HUES48 (cell line): ENCODE measurements around the gene FAXDC2.

Source experiments
- H3K27ac ChIP-seq: one replicate; pipeline ENCODE4 v1.7.0; 2013; ENCODE audit warnings: low read depth, low read length, inconsistent platforms
- H3K27me3 ChIP-seq: 2 replicates; pipeline ENCODE4 v1.6.1; 2013; ENCODE audit warnings: mild to moderate bottlenecking, low read length; ENCODE audit not compliant: control insufficient read depth, insufficient read depth
- H3K36me3 ChIP-seq: 2 replicates; pipeline ENCODE4 v1.6.1; 2013; ENCODE audit warnings: low read length; ENCODE audit not compliant: control insufficient read depth, insufficient read depth
- H3K4me1 ChIP-seq: 2 replicates; pipeline ENCODE4 v1.6.1; 2013; ENCODE audit warnings: mild to moderate bottlenecking, low read length; ENCODE audit not compliant: control insufficient read depth, insufficient read depth
- H3K4me3 ChIP-seq: 2 replicates; pipeline ENCODE4 v1.5.1; 2013; ENCODE audit warnings: mild to moderate bottlenecking, low read depth, low read length
- H3K9ac ChIP-seq: 2 replicates; pipeline ENCODE4 v1.6.1; 2013; ENCODE audit warnings: mild to moderate bottlenecking, low read depth, low read length, moderate library complexity
- H3K9me3 ChIP-seq: 2 replicates; pipeline ENCODE4 v1.6.1; 2013; ENCODE audit warnings: low read length; ENCODE audit not compliant: control insufficient read depth, insufficient read depth

Gene FAXDC2

GRCh38 chr5:154780128-154780527 lies 70.3 kb downstream of the FAXDC2 start:
- Histone ChIP-seq H3K36me3 (no peaks in the 10 kb centered on the region), H3K4me1 (peaks cover 54% of the 10 kb centered on the region), H3K27me3 (no peaks in the 10 kb centered on the region), H3K9ac (no peak overlapping the region), H3K4me3 (no peak overlapping the region), H3K9me3 (no peaks in the 10 kb centered on the region), H3K27ac (no peak overlapping the region)

GRCh38 chr5:154779105-154779504 lies 71.3 kb downstream of the FAXDC2 start:
- no peaks in the 10 kb centered on the region for H3K9me3 ChIP-seq
- H3K4me3 ChIP-seq = no peak overlapping the region
- no peaks in the 10 kb centered on the region for H3K27me3 ChIP-seq
- H3K27ac ChIP-seq = no peak overlapping the region
- no peak overlapping the region for H3K9ac ChIP-seq
- H3K36me3 ChIP-seq = no peaks in the 10 kb centered on the region
- H3K4me1 ChIP-seq = peaks cover 54% of the 10 kb centered on the region

- Histone ChIP-seq H3K36me3 (no peaks in the 10 kb centered on the region), H3K9ac (no peak overlapping the region), H3K27me3 (no peaks in the 10 kb centered on the region), H3K4me1 (peaks cover 54% of the 10 kb centered on the region), H3K9me3 (no peaks in the 10 kb centered on the region), H3K27ac (no peak overlapping the region), H3K4me3 (no peak overlapping the region)
Observed at GRCh38 chr5:154778534-154778933, 71.9 kb downstream of the FAXDC2 start.

GRCh38 chr5:154776167-154776566 lies 74.2 kb downstream of the FAXDC2 start:
- H3K27ac ChIP-seq = no peak overlapping the region
- H3K36me3 ChIP-seq = 0 out of 2 replicates have a peak, but pooled peaks cover 2% of the 10 kb centered on the region
- no peak overlapping the region for H3K9ac ChIP-seq
- peaks cover 48% of the 10 kb centered on the region for H3K4me1 ChIP-seq
- no peak overlapping the region for H3K4me3 ChIP-seq
- no peaks in the 10 kb centered on the region for H3K27me3 ChIP-seq
- H3K9me3 ChIP-seq = no peaks in the 10 kb centered on the region

- H3K9ac ChIP-seq = no peak overlapping the region
- 0 out of 2 replicates have a peak, but pooled peaks cover 4% of the 10 kb centered on the region for H3K36me3 ChIP-seq
- H3K27ac ChIP-seq = no peak overlapping the region
- H3K9me3 ChIP-seq = no peaks in the 10 kb centered on the region
- H3K4me1 ChIP-seq = peaks cover 65% of the 10 kb centered on the region
- no peak overlapping the region for H3K4me3 ChIP-seq
- H3K27me3 ChIP-seq = no peaks in the 10 kb centered on the region
Observed at GRCh38 chr5:154773326-154773725, 77.1 kb downstream of the FAXDC2 start.

GRCh38 chr5:154771383-154771901 lies 79.0 kb downstream of the FAXDC2 start:
- Histone ChIP-seq H3K9me3 (no peaks in the 10 kb centered on the region), H3K4me1 (peaks cover 74% of the 10 kb centered on the region), H3K36me3 (0 out of 2 replicates have a peak, but pooled peaks cover 4% of the 10 kb centered on the region), H3K27me3 (no peaks in the 10 kb centered on the region), H3K27ac (peak overlapping the region; percentile 28), H3K9ac (no peak overlapping the region), H3K4me3 (no peak overlapping the region)

- Histone ChIP-seq H3K27ac (no peak overlapping the region), H3K27me3 (no peaks in the 10 kb centered on the region), H3K9ac (no peak overlapping the region), H3K4me1 (peaks cover 71% of the 10 kb centered on the region), H3K4me3 (no peak overlapping the region), H3K36me3 (0 out of 2 replicates have a peak, but pooled peaks cover 4% of the 10 kb centered on the region), H3K9me3 (no peaks in the 10 kb centered on the region)
Observed at GRCh38 chr5:154770111-154770510, 80.3 kb downstream of the FAXDC2 start.
